GM23248 (cell line): Measurements from ENCODE around the gene NCCRP1. TPM values are rescaled to one million over a fixed set of nuclear protein-coding genes. Genes with fewer than 3 reads are reported as not detected.

ENCODE experiments used
- DNase-seq: peaks from one replicate; pipeline ENCODE4 v3.0.0-alpha.2; 2015
- H2AFZ ChIP-seq: fragments of 200-600 bp; sonication (generic); 2 replicates; pipeline ENCODE4 v1.6.1; 2016; ENCODE audit warnings: antibody characterized with exemption
- H3F3A ChIP-seq: fragments of 200-600 bp; sonication (generic); 2 replicates; pipeline ENCODE4 v1.6.1; 2016; ENCODE audit warnings: mild to moderate bottlenecking, antibody characterized with exemption, mixed run types; ENCODE audit not compliant: insufficient read depth
- H3K27ac ChIP-seq: fragments of 200-600 bp; sonication (generic); 2 replicates; pipeline ENCODE4 v1.5.1; 2016; ENCODE audit warnings: mild to moderate bottlenecking
- H3K27me3 ChIP-seq: fragments of 200-600 bp; sonication (generic); replicated peaks from 2 replicates; pipeline ENCODE4 v1.6.1; 2016; ENCODE audit warnings: mild to moderate bottlenecking; ENCODE audit not compliant: insufficient read depth
- H3K36me3 ChIP-seq: fragments of 200-600 bp; sonication (generic); 2 replicates; pipeline ENCODE4 v1.6.1; 2016; ENCODE audit warnings: low read depth, mild to moderate bottlenecking
- H3K4me1 ChIP-seq: fragments of 200-600 bp; sonication (generic); 2 replicates; pipeline ENCODE4 v1.6.1; 2016; ENCODE audit warnings: mild to moderate bottlenecking; ENCODE audit not compliant: insufficient read depth
- H3K4me2 ChIP-seq: fragments of 200-600 bp; sonication (generic); one replicate; pipeline ENCODE4 v1.6.1; 2016; ENCODE audit warnings: mild to moderate bottlenecking; ENCODE audit not compliant: unreplicated experiment
- H3K4me3 ChIP-seq: fragments of 200-600 bp; sonication (generic); 2 replicates; pipeline ENCODE4 v1.5.1; 2016; ENCODE audit warnings: mild to moderate bottlenecking
- H3K79me2 ChIP-seq: fragments of 200-600 bp; sonication (generic); 2 replicates; pipeline ENCODE4 v1.6.1; 2016; ENCODE audit warnings: mild to moderate bottlenecking; ENCODE audit not compliant: insufficient read depth
- H3K9ac ChIP-seq: fragments of 200-600 bp; sonication (generic); 2 replicates; pipeline ENCODE4 v1.6.1; 2016; ENCODE audit warnings: mild to moderate bottlenecking
- H3K9me2 ChIP-seq: fragments of 200-600 bp; sonication (generic); 2 replicates; pipeline ENCODE4 v1.6.1; 2016; ENCODE audit warnings: mixed run types, mild to moderate bottlenecking, moderate library complexity; ENCODE audit not compliant: insufficient read depth
- H3K9me3 ChIP-seq: fragments of 200-600 bp; sonication (generic); one replicate; pipeline ENCODE4 v1.6.1; 2017; ENCODE audit warnings: low read depth
- H4K20me1 ChIP-seq: fragments of 200-600 bp; sonication (generic); 2 replicates; pipeline ENCODE4 v1.6.0; 2016; ENCODE audit not compliant: insufficient read depth
- EZH2 ChIP-seq: fragments of 200-600 bp; sonication (generic); IDR thresholded peaks from 2 replicates; pipeline ENCODE4 v1.6.1; 2018; ENCODE audit warnings: antibody characterized with exemption, mild to moderate bottlenecking; ENCODE audit not compliant: insufficient read depth, poor library complexity, severe bottlenecking
- EZH2phosphoT487 ChIP-seq: fragments of 200-600 bp; sonication (generic); IDR thresholded peaks from 2 replicates; pipeline ENCODE4 v1.6.1; 2018; ENCODE audit warnings: antibody characterized with exemption, moderate library complexity, mild to moderate bottlenecking, low read depth; ENCODE audit not compliant: insufficient read depth
- WGBS, 2 experiments: methylation state at CpG; one replicate each; pipeline ENCODE4 v1.1.6; 2015 to 2017; ENCODE audit warnings: low lambda C conversion rate in 2 of 2, low coverage in 1 of 2; ENCODE audit errors: missing lambda C conversion rate in 2 of 2; 5-methylcytosine and 5-hydroxymethylcytosine counted together
- in situ Hi-C: fragments of 300-500 bp; cut with MboI; formaldehyde crosslinking; loops from 2 replicates; pipeline ENCODE4 v1.15.0; 2020
- polyA plus RNA-seq: library from polyadenylated mRNA; unstranded; fragments of >200 nt; fragmentation: Nextera tagmentation; extraction: Ambion mirVana; gene quantifications from 2 replicates; pipeline ENCODE4 v1.2.1, GENCODE V29; 2016
- total RNA-seq: library from RNA; depleted of rRNA; stranded (reverse); fragments of >200 nt; shearing (Covaris generic); gene quantifications from 2 replicates; pipeline ENCODE4 v1.2.3, GENCODE V29; 2014; rRNA removed

Gene NCCRP1, protein sequence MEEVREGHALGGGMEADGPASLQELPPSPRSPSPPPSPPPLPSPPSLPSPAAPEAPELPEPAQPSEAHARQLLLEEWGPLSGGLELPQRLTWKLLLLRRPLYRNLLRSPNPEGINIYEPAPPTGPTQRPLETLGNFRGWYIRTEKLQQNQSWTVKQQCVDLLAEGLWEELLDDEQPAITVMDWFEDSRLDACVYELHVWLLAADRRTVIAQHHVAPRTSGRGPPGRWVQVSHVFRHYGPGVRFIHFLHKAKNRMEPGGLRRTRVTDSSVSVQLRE
- total RNA-seq: not detected in 2 replicates
- polyA plus RNA-seq: not detected in 2 replicates

- no peaks in the 10 kb centered on the region for H3F3A ChIP-seq
- H3K4me2 ChIP-seq: no peak within 1 kb of the TSS
- no peaks in the 10 kb centered on the region for H3K79me2 ChIP-seq
- H3K9ac ChIP-seq: no peak within 1 kb of the TSS
- H3K36me3 ChIP-seq: no peaks in the 10 kb centered on the region
- peak; percentile 60 for TF ChIP-seq EZH2
- TF ChIP-seq EZH2phosphoT487: no peak
- in situ Hi-C loops: no loop called here
- H2AFZ ChIP-seq: no peak within 1 kb of the TSS
- no peaks in the 10 kb centered on the region; the same call in 1 of the 2 replicates for H3K4me1 ChIP-seq
- WGBS, 2 experiments: 5 to 15% methylated on average over 22 to 45 of the region's 51 CpGs
- no peaks in the 10 kb centered on the region for H3K9me3 ChIP-seq
- no peaks in the 10 kb centered on the region for H3K9me2 ChIP-seq
- peaks cover 47% of the 10 kb centered on the region for H3K27me3 ChIP-seq
- no peak within 1 kb of the TSS for H3K4me3 ChIP-seq
- no peak for DNase-seq
- no peak within 1 kb of the TSS for H3K27ac ChIP-seq
- H4K20me1 ChIP-seq: no peaks in the 10 kb centered on the region
Measured at GRCh38 chr19:39196860-39197562, at the start of gene NCCRP1. NCCRP1 (plus strand) TSS chr19:39196964; CDS start chr19:39196983, 19 bp downstream.

- H3K9ac ChIP-seq: no peak overlapping the region
- no peak overlapping the region for H3K4me3 ChIP-seq
- no peak overlapping the region for H3K27ac ChIP-seq
- TF ChIP-seq EZH2: no peak
- no peak for TF ChIP-seq EZH2phosphoT487
- no peaks in the 10 kb centered on the region for H3K4me1 ChIP-seq
- no peaks in the 10 kb centered on the region for H3K9me2 ChIP-seq
- WGBS, 2 experiments: 97 to 98% methylated on average over 3 of the region's 3 CpGs
- no peaks in the 10 kb centered on the region for H3F3A ChIP-seq
- H3K4me2 ChIP-seq: no peak overlapping the region
- H3K79me2 ChIP-seq: peaks cover 95% of the 10 kb centered on the region
- no peaks in the 10 kb centered on the region for H3K9me3 ChIP-seq
- in situ Hi-C loops: no loop called here
- H3K27me3 ChIP-seq: no peaks in the 10 kb centered on the region
- H3K36me3 ChIP-seq: no peaks in the 10 kb centered on the region
- DNase-seq: no peak
- H4K20me1 ChIP-seq: no peaks in the 10 kb centered on the region; the same call in none of the 2 replicates
- no peak overlapping the region for H2AFZ ChIP-seq
Measured at GRCh38 chr19:39147480-39147879, 49.3 kb upstream of the NCCRP1 start.

GRCh38 chr19:39148939-39149529 lies 47.7 kb upstream of the NCCRP1 start:
- H3K9me2 ChIP-seq: no peaks in the 10 kb centered on the region
- WGBS, 2 experiments: 87 to 90% methylated on average over 10 of the region's 10 CpGs
- no peak for TF ChIP-seq EZH2phosphoT487
- TF ChIP-seq EZH2: no peak

DNA sequence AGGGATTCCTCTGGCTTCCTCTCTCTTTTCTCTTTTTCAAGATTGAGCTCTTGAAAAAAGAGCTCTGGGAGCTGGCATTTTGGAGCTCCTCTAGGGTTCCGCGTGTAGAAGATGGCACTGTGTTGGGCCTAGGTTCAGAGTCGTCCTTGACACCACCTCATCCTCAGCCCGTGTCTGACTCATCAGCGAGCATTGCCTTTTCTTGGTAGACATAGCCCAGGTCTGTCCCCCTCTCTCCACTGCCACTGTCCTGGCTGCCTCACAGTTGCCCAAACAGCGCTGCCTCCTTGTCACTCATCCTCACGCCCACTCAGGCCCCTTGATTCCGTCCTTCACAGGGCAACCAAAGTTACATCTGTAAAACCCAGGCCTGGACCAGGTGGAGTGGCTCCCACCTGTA lies 46.5 kb upstream of the NCCRP1 start:
- no peaks in the 10 kb centered on the region; the same call in none of the 2 replicates for H4K20me1 ChIP-seq
- in situ Hi-C loops: no loop called here
- no peak overlapping the region for H3K9ac ChIP-seq
- H3K4me1 ChIP-seq: no peaks in the 10 kb centered on the region
- H2AFZ ChIP-seq: no peak overlapping the region
- H3K9me2 ChIP-seq: no peaks in the 10 kb centered on the region
- H3K27me3 ChIP-seq: no peaks in the 10 kb centered on the region
- no peak overlapping the region for H3K27ac ChIP-seq
- H3F3A ChIP-seq: no peaks in the 10 kb centered on the region
- DNase-seq: no peak
- H3K4me3 ChIP-seq: no peak overlapping the region
- no peak overlapping the region for H3K4me2 ChIP-seq
- no peak for TF ChIP-seq EZH2phosphoT487
- WGBS, 2 experiments: 92 to 95% methylated on average over 8 of the region's 8 CpGs
- no peaks in the 10 kb centered on the region for H3K36me3 ChIP-seq
- H3K9me3 ChIP-seq: no peaks in the 10 kb centered on the region
- peaks cover 90% of the 10 kb centered on the region for H3K79me2 ChIP-seq

More at GRCh38 chr19:39148939-39149529, 47.7 kb upstream of the NCCRP1 start:
- no peaks in the 10 kb centered on the region for H3K27me3 ChIP-seq
- H3F3A ChIP-seq: no peaks in the 10 kb centered on the region
- DNase-seq: no peak
- no peak overlapping the region for H3K4me3 ChIP-seq
- H3K4me2 ChIP-seq: no peak overlapping the region
- H3K27ac ChIP-seq: no peak overlapping the region
- H3K4me1 ChIP-seq: no peaks in the 10 kb centered on the region
- H3K9ac ChIP-seq: no peak overlapping the region
- H2AFZ ChIP-seq: no peak overlapping the region
- H3K9me3 ChIP-seq: no peaks in the 10 kb centered on the region
- no peaks in the 10 kb centered on the region for H3K36me3 ChIP-seq
- in situ Hi-C loops: no loop called here
- peaks cover 95% of the 10 kb centered on the region for H3K79me2 ChIP-seq
- H4K20me1 ChIP-seq: no peaks in the 10 kb centered on the region; the same call in none of the 2 replicates
